HL-60 (cell line): ENCODE measurements around the gene RSAD1.

Experiments
- DNase-seq, 2 experiments: peaks; one replicate each; pipeline ENCODE4 v3.0.0-alpha.2; 2010 to 2020; ENCODE audit warnings: low read depth in 1 of 2, low spot score in 1 of 2
- H3K27ac ChIP-seq: fragments of 250-450 bp; sonication (Bioruptor Pico); replicated peaks from 2 replicates; pipeline ENCODE4 v1.5.1; 2020; ENCODE audit warnings: mild to moderate bottlenecking, moderate library complexity
- H3K27me3 ChIP-seq: fragments of 250-450 bp; sonication (Bioruptor Pico); 2 replicates; pipeline ENCODE4 v1.5.1; 2021; ENCODE audit warnings: mild to moderate bottlenecking, moderate library complexity; ENCODE audit not compliant: insufficient read depth, poor library complexity, severe bottlenecking
- H3K4me3 ChIP-seq: replicated peaks from 2 replicates; pipeline ENCODE4 v1.5.1; 2011; ENCODE audit warnings: mild to moderate bottlenecking, control low read depth, low read length; ENCODE audit not compliant: insufficient read depth
- GABPA ChIP-seq: IDR thresholded peaks from 2 replicates; pipeline ENCODE4 v1.6.1; 2012; ENCODE audit warnings: low read depth
- POLR2AphosphoS5 ChIP-seq: IDR thresholded peaks from 2 replicates; pipeline ENCODE4 v1.6.1; 2012; ENCODE audit warnings: low read depth
- SPI1 ChIP-seq: IDR thresholded peaks from 2 replicates; pipeline ENCODE4 v1.6.1; 2012; ENCODE audit warnings: low read depth, mild to moderate bottlenecking, borderline replicate concordance
- TF ChIP-seq, protein P1 (sequence below): IDR thresholded peaks from 2 replicates; pipeline ENCODE4 v1.6.1; 2012; ENCODE audit warnings: low read depth; ENCODE audit not compliant: insufficient replicate concordance
- TF ChIP-seq, protein P2 (sequence below): IDR thresholded peaks from one replicate; pipeline ENCODE4 v1.5.1; 2011; ENCODE audit warnings: low read length, control low read depth, inconsistent platforms; ENCODE audit not compliant: insufficient read depth

Gene RSAD1

DNA sequence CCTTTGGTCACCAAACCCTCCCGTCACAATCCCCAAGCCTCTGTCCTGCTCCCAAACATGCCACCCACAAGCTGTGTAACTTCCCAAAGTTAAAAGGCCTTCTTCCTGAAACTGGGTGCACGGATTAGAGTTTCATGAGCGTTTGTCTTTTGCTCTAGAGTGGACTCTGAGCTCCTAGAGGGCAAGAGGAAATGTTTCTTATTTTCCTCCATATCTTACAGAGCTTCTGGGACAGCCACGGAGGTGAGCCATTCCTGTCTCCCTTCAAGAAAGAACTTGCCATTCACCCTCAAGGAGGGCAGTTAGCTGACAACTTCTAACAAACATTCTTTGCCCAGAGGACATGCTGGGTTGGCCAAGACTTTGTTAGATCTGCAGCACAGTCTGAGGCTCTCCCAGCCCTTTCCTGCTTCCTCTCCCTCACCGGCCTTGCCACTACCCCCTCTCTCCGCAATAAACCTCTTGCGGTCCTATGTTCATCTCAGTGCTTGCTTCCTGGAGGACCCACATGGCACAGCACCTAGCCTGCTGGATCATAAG is 27.0 kb downstream of the RSAD1 start:
- H3K27me3 ChIP-seq = no peaks in the 10 kb centered on the region
- H3K4me3 ChIP-seq = no peak overlapping the region
- no peak for TF ChIP-seq GABPA
- TF ChIP-seq, protein P1, sequence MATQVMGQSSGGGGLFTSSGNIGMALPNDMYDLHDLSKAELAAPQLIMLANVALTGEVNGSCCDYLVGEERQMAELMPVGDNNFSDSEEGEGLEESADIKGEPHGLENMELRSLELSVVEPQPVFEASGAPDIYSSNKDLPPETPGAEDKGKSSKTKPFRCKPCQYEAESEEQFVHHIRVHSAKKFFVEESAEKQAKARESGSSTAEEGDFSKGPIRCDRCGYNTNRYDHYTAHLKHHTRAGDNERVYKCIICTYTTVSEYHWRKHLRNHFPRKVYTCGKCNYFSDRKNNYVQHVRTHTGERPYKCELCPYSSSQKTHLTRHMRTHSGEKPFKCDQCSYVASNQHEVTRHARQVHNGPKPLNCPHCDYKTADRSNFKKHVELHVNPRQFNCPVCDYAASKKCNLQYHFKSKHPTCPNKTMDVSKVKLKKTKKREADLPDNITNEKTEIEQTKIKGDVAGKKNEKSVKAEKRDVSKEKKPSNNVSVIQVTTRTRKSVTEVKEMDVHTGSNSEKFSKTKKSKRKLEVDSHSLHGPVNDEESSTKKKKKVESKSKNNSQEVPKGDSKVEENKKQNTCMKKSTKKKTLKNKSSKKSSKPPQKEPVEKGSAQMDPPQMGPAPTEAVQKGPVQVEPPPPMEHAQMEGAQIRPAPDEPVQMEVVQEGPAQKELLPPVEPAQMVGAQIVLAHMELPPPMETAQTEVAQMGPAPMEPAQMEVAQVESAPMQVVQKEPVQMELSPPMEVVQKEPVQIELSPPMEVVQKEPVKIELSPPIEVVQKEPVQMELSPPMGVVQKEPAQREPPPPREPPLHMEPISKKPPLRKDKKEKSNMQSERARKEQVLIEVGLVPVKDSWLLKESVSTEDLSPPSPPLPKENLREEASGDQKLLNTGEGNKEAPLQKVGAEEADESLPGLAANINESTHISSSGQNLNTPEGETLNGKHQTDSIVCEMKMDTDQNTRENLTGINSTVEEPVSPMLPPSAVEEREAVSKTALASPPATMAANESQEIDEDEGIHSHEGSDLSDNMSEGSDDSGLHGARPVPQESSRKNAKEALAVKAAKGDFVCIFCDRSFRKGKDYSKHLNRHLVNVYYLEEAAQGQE = no peak
- TF ChIP-seq, protein P2, sequence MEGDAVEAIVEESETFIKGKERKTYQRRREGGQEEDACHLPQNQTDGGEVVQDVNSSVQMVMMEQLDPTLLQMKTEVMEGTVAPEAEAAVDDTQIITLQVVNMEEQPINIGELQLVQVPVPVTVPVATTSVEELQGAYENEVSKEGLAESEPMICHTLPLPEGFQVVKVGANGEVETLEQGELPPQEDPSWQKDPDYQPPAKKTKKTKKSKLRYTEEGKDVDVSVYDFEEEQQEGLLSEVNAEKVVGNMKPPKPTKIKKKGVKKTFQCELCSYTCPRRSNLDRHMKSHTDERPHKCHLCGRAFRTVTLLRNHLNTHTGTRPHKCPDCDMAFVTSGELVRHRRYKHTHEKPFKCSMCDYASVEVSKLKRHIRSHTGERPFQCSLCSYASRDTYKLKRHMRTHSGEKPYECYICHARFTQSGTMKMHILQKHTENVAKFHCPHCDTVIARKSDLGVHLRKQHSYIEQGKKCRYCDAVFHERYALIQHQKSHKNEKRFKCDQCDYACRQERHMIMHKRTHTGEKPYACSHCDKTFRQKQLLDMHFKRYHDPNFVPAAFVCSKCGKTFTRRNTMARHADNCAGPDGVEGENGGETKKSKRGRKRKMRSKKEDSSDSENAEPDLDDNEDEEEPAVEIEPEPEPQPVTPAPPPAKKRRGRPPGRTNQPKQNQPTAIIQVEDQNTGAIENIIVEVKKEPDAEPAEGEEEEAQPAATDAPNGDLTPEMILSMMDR = no peak
- no peak for DNase-seq
- no peak overlapping the region for H3K27ac ChIP-seq

DNA sequence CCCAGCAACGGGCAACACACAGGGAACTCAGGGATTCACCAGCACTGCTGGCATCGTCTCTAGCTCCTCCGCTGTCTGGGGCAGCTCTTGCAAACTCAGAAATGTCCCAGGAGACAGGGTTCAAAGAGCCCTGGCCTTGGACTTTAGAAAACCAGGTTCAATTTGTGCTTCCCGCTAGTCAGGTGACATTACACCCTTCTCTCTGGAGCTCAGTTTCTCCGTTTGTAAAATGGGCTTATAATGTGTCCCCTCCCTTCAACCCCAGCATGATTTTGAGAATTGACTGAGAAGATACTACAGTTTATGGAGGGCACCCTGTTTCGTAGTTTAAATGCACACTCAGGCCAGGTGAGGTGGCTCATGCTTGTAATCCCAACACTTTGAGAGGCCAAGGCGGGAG is 27.6 kb downstream of the RSAD1 start:
- TF ChIP-seq, protein P1 = no peak
- TF ChIP-seq POLR2AphosphoS5 (no peak), GABPA (no peak), SPI1 (no peak)
- TF ChIP-seq, protein P2 = no peak
- no peak overlapping the region for H3K27ac ChIP-seq
- DNase-seq = no peak
- no peak overlapping the region for H3K4me3 ChIP-seq
- no peaks in the 10 kb centered on the region for H3K27me3 ChIP-seq

DNA sequence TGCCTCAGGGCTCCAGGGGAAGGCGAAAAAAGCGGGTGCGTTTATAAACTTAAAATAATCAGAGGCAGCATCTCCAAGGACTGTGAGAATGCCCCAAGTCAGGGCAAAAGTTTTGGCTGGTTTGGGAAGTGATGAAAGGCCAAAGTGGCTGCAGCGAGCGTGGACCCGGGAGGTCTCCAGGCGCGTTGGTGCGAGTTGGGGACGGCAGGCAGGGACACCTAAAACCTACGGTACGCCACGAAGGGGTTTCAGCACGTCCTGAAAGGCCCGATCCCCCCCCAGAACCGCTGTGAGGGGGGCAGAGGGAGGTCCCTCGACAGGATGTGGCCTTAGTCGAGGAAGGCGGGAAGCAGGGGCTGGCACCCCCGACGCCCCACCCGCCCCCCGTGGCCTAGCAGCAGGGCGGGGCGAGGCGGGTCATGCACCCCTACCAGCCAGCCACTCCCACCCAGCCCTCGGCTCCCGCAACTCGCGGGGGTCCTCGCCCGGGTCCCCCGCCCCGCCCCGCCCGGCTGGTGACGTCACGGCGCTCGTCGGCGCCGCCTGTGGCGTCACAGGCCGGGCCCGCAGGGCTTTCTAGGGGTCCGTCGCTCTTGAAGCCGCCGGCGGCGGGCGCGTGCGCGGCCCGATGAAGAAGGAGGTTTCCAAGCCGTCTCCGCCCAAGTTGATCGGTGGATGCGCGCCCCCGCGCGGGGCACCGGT is 29.4 kb downstream of the RSAD1 start, which contains the start of gene MYCBPAP:
TSS of gene MYCBPAP (plus strand) at position 569 of the 702 bp plus-strand sequence. CDS start 236 bp downstream, outside the sequence.
- H3K27me3 ChIP-seq = no peaks in the 10 kb centered on the region
- H3K4me3 ChIP-seq = peak within 1 kb of the TSS; percentile 50
- no peak within 1 kb of the TSS for H3K27ac ChIP-seq
- peak; percentile 56 to 66 for DNase-seq
- TF ChIP-seq GABPA (no peak), SPI1 (no peak), POLR2AphosphoS5 (no peak)
- TF ChIP-seq, protein P2 = no peak
- TF ChIP-seq, protein P1 = no peak
